Liver (tissue), 3 donors: ENCODE data around the gene STK17A.

ENCODE experiments used
- ATF3 ChIP-seq: IDR thresholded peaks from 2 replicates; pipeline ENCODE4 v1.6.1; 2016; ENCODE audit warnings: antibody characterized with exemption
- CTCF ChIP-seq: fragments of 150-350 bp; IDR thresholded peaks from 2 replicates; pipeline ENCODE4 v1.5.1; 2017; ENCODE audit warnings: improper control_type of control experiment, low read depth, low read length; ENCODE audit not compliant: missing input control
- FOXA1 ChIP-seq: IDR thresholded peaks from 2 replicates; pipeline ENCODE4 v1.6.1; 2016; ENCODE audit warnings: antibody characterized with exemption
- GABPA ChIP-seq, 2 donors: IDR thresholded peaks in 1 of 2; conservative IDR thresholded peaks in 1 of 2; 2 replicates each; pipeline ENCODE4 v1.6.1; 2016; ENCODE audit warnings: antibody characterized with exemption in 2 of 2, mild to moderate bottlenecking in 1 of 2, moderate library complexity in 1 of 2
- HNF4A ChIP-seq, 2 donors: conservative IDR thresholded peaks; 2 replicates each; pipeline ENCODE4 v1.6.1; 2016; ENCODE audit warnings: antibody characterized with exemption in 2 of 2, mild to moderate bottlenecking in 2 of 2
- HNF4G ChIP-seq: IDR thresholded peaks from 2 replicates; pipeline ENCODE4 v1.6.1; 2016; ENCODE audit warnings: antibody characterized with exemption
- JUND ChIP-seq, 2 donors: IDR thresholded peaks; 2 replicates each; pipeline ENCODE4 v1.6.1; 2016; ENCODE audit warnings: antibody characterized with exemption in 2 of 2
- MAX ChIP-seq: IDR thresholded peaks from 2 replicates; pipeline ENCODE4 v1.6.1; 2016; ENCODE audit warnings: antibody characterized with exemption
- RAD21 ChIP-seq, 2 donors: IDR thresholded peaks; 2 replicates each; pipeline ENCODE4 v1.6.1; 2016; ENCODE audit warnings: antibody characterized with exemption in 2 of 2, mild to moderate bottlenecking in 2 of 2
- REST ChIP-seq: IDR thresholded peaks from 2 replicates; pipeline ENCODE4 v1.6.1; 2016; ENCODE audit warnings: antibody characterized with exemption, mild to moderate bottlenecking
- YY1 ChIP-seq: IDR thresholded peaks from 2 replicates; pipeline ENCODE4 v1.6.1; 2016; ENCODE audit warnings: antibody characterized with exemption, mild to moderate bottlenecking
- donor health status: healthy.
- donor health status: healthy.

- no peak for TF ChIP-seq MAX
- no peak for TF ChIP-seq CTCF
- TF ChIP-seq REST = no peak
- TF ChIP-seq RAD21 (IDR thresholded peaks at IDR 0.05) = no peak
- TF ChIP-seq JUND (IDR thresholded peaks at IDR 0.05) = no peak
- TF ChIP-seq GABPA (IDR thresholded peaks at IDR 0.05 in 1 of 2, conservative IDR thresholded peaks at IDR 0.05 in 1 of 2) = no peak
- no peak for TF ChIP-seq ATF3
- TF ChIP-seq FOXA1 = no peak
- TF ChIP-seq HNF4A (conservative IDR thresholded peaks at IDR 0.05) = no peak
- no peak for TF ChIP-seq YY1
- TF ChIP-seq HNF4G = no peak
Measured at GRCh38 chr7:43538404-43538771, 44.5 kb upstream of the STK17A start.
